GM23338 (cell line): ENCODE results near the gene CHRDL1. TPM values are rescaled to one million over a fixed set of nuclear protein-coding genes. Genes with fewer than 3 reads are reported as not detected.

Source experiments
- ATAC-seq: fragments of 200-7000 bp; cut with Tn5 transposase; 3 replicates; pipeline ENCODE4 v1.9.1; 2020
- DNase-seq: peaks from one replicate; pipeline ENCODE4 v3.0.0-alpha.2; 2015; ENCODE audit warnings: low spot score
- H2AFZ ChIP-seq: fragments of 200-600 bp; sonication (generic); 2 replicates; pipeline ENCODE4 v1.8.0; 2016; ENCODE audit warnings: antibody characterized with exemption, mild to moderate bottlenecking, moderate library complexity
- H3F3A ChIP-seq: fragments of 200-600 bp; sonication (generic); replicated peaks from 2 replicates; pipeline ENCODE4 v1.8.0; 2017; ENCODE audit warnings: antibody characterized with exemption, mixed run types, low read depth
- H3K27ac ChIP-seq: fragments of 200-600 bp; sonication (generic); 2 replicates; pipeline ENCODE4 v1.6.1; 2016; ENCODE audit warnings: low read depth
- H3K27me3 ChIP-seq: fragments of 200-600 bp; sonication (generic); 2 replicates; pipeline ENCODE4 v1.8.0; 2016; ENCODE audit warnings: mild to moderate bottlenecking, mixed run types, moderate library complexity; ENCODE audit not compliant: insufficient read depth
- H3K36me3 ChIP-seq: fragments of 200-600 bp; sonication (generic); 2 replicates; pipeline ENCODE4 v1.8.0; 2016; ENCODE audit warnings: mild to moderate bottlenecking; ENCODE audit not compliant: insufficient read depth
- H3K4me1 ChIP-seq: fragments of 200-600 bp; sonication (generic); 2 replicates; pipeline ENCODE4 v1.8.0; 2016; ENCODE audit warnings: mild to moderate bottlenecking, moderate library complexity; ENCODE audit not compliant: insufficient read depth
- H3K4me2 ChIP-seq: fragments of 200-600 bp; sonication (generic); 2 replicates; pipeline ENCODE4 v1.7.1; 2017; ENCODE audit warnings: mixed run types
- H3K4me3 ChIP-seq: fragments of 200-600 bp; sonication (generic); 2 replicates; pipeline ENCODE4 v1.6.1; 2016; ENCODE audit warnings: mixed run types
- H3K79me2 ChIP-seq: fragments of 200-600 bp; sonication (generic); replicated peaks from 2 replicates; pipeline ENCODE4 v1.8.0; 2017; ENCODE audit warnings: mild to moderate bottlenecking; ENCODE audit not compliant: insufficient read depth
- H3K9me2 ChIP-seq: fragments of 200-600 bp; sonication (generic); 2 replicates; pipeline ENCODE4 v1.8.0; 2017; ENCODE audit not compliant: insufficient read depth
- H4K20me1 ChIP-seq: fragments of 200-600 bp; sonication (generic); replicated peaks from 2 replicates; pipeline ENCODE4 v1.8.0; 2017; ENCODE audit warnings: mild to moderate bottlenecking; ENCODE audit not compliant: insufficient read depth
- H3K27ac Mint-ChIP-seq: 2 replicates; pipeline ENCODE4 v1.8.0; 2020; ENCODE audit warnings: inconsistent platforms, mild to moderate bottlenecking, moderate library complexity, mixed read lengths
- H3K27me3 Mint-ChIP-seq: 3 replicates; pipeline ENCODE4 v1.8.0; 2022; ENCODE audit warnings: low read depth, mild to moderate bottlenecking, moderate library complexity, mixed read lengths, inconsistent platforms; ENCODE audit not compliant: insufficient read depth, poor library complexity
- H3K36me3 Mint-ChIP-seq: 3 replicates; pipeline ENCODE4 v1.8.0; 2021; ENCODE audit warnings: low read depth, mild to moderate bottlenecking, inconsistent platforms, moderate library complexity, mixed read lengths
- H3K4me1 Mint-ChIP-seq: 3 replicates; pipeline ENCODE4 v1.8.0; 2020; ENCODE audit warnings: mild to moderate bottlenecking, inconsistent platforms, mixed read lengths
- H3K4me3 Mint-ChIP-seq: 3 replicates; pipeline ENCODE4 v1.8.0; 2021; ENCODE audit warnings: moderate library complexity, mild to moderate bottlenecking, inconsistent platforms, mixed read lengths
- H3K9me3 Mint-ChIP-seq: 3 replicates; pipeline ENCODE4 v1.8.0; 2020; ENCODE audit warnings: moderate library complexity, mild to moderate bottlenecking, inconsistent platforms, mixed read lengths
- CREB1 ChIP-seq: fragments of 250-450 bp; sonication (Bioruptor Pico); IDR thresholded peaks from 2 replicates; pipeline ENCODE4 v1.5.0; 2020; ENCODE audit warnings: low read depth, mild to moderate bottlenecking, moderate library complexity
- CTCF ChIP-seq, 2 experiments: fragments of 200-600 bp in 1 of 2; sonication (generic) in 1 of 2; conservative IDR thresholded peaks; 2 replicates each; pipeline versions ENCODE4 v1.5.1 to v1.6.1; 2016 to 2017; ENCODE audit warnings: antibody characterized with exemption in 2 of 2, low read depth in 2 of 2, mild to moderate bottlenecking in 2 of 2, moderate library complexity in 1 of 2
- EZH2 ChIP-seq: fragments of 200-600 bp; sonication (generic); IDR thresholded peaks from one replicate; pipeline ENCODE4 v1.8.0; 2017; ENCODE audit warnings: antibody characterized with exemption, mild to moderate bottlenecking, low read depth; ENCODE audit not compliant: unreplicated experiment
- EZH2phosphoT487 ChIP-seq: fragments of 200-600 bp; sonication (generic); IDR thresholded peaks from one replicate; pipeline ENCODE4 v1.8.1; 2018; ENCODE audit warnings: antibody characterized with exemption; ENCODE audit not compliant: unreplicated experiment
- JUNB ChIP-seq: IDR thresholded peaks from one replicate; pipeline ENCODE4 v1.6.1; 2016; ENCODE audit warnings: antibody characterized with exemption; ENCODE audit not compliant: unreplicated experiment
- NANOG ChIP-seq: IDR thresholded peaks from 2 replicates; pipeline ENCODE4 v1.6.1; 2016; ENCODE audit warnings: antibody characterized with exemption, borderline replicate concordance
- POLR2AphosphoS5 ChIP-seq: IDR thresholded peaks from 2 replicates; pipeline ENCODE4 v1.6.1; 2016; ENCODE audit warnings: antibody characterized with exemption, low read depth
- REST ChIP-seq: IDR thresholded peaks from one replicate; pipeline ENCODE4 v1.6.1; 2018; ENCODE audit warnings: antibody characterized with exemption; ENCODE audit not compliant: unreplicated experiment
- STAT1 ChIP-seq: IDR thresholded peaks from one replicate; pipeline ENCODE4 v1.6.1; 2016; ENCODE audit warnings: antibody characterized with exemption; ENCODE audit not compliant: unreplicated experiment
- ZNF114 ChIP-seq: fragments of 250-450 bp; sonication (Bioruptor Pico); IDR thresholded peaks from 2 replicates; pipeline ENCODE4 v1.5.0; 2020; ENCODE audit warnings: mild to moderate bottlenecking, moderate library complexity
- ZNF331 ChIP-seq: fragments of 250-450 bp; sonication (Bioruptor Pico); IDR thresholded peaks from 2 replicates; pipeline ENCODE4 v1.5.0; 2020; ENCODE audit warnings: low read depth, mild to moderate bottlenecking, moderate library complexity
- ZNF462 ChIP-seq: fragments of 250-450 bp; sonication (Bioruptor Pico); IDR thresholded peaks from 2 replicates; pipeline ENCODE4 v1.5.0; 2020; ENCODE audit warnings: mild to moderate bottlenecking, moderate library complexity
- polyA plus RNA-seq: library from polyadenylated mRNA; unstranded; fragments of >200 nt; fragmentation: Nextera tagmentation; extraction: Ambion mirVana; gene quantifications from 2 replicates; pipeline ENCODE4 v1.2.1, GENCODE V29; 2016
- total RNA-seq: library from RNA; depleted of rRNA; stranded (reverse); fragments of >200 nt; shearing (Covaris generic); gene quantifications from 2 replicates; pipeline ENCODE4 v1.2.3, GENCODE V29; 2014

Gene CHRDL1
- total and polyA plus RNA-seq, 2 experiments from 2014 or later: 3.6 to 9.8 TPM

- TF ChIP-seq ZNF462: no peak
- TF ChIP-seq CTCF (conservative IDR thresholded peaks at IDR 0.05; ENCODE audit: low read depth in 2 of 2): no peak
- no peak for TF ChIP-seq ZNF331 (CRISPR knock-in tag)
- TF ChIP-seq EZH2phosphoT487: no peak
- TF ChIP-seq ZNF114 (CRISPR knock-in tag): no peak
These were observed 45.0 kb downstream of the CHRDL1 start (continued) for GRCh38 chrX:110750526-110751189.

- no peak overlapping the region for H3K27ac Mint-ChIP-seq
- no peak for TF ChIP-seq CREB1 (CRISPR knock-in tag)
- TF ChIP-seq ZNF331 (CRISPR knock-in tag): no peak
- no peak for TF ChIP-seq REST
- no peak for TF ChIP-seq JUNB
- TF ChIP-seq STAT1: no peak
- TF ChIP-seq EZH2: no peak
- TF ChIP-seq POLR2AphosphoS5: no peak
- no peak for TF ChIP-seq ZNF114 (CRISPR knock-in tag)
- no peak for TF ChIP-seq NANOG
These were observed 47.3 kb downstream of the CHRDL1 start for GRCh38 chrX:110748256-110748806.

More at GRCh38 chrX:110748256-110748806, 47.3 kb downstream of the CHRDL1 start:
- no peaks in the 10 kb centered on the region for H3K36me3 ChIP-seq
- ATAC-seq (no peak), DNase-seq (no peak)
- H3K4me1 ChIP-seq: no peaks in the 10 kb centered on the region
- Mint-ChIP-seq H3K4me1 (peaks cover 17% of the 10 kb centered on the region; the same call in 2 of the 3 replicates), H3K36me3 (no peaks in the 10 kb centered on the region), H3K27me3 (peaks cover 2% of the 10 kb centered on the region), H3K9me3 (no peaks in the 10 kb centered on the region; the same call in 2 of the 3 replicates), H3K4me3 (no peak overlapping the region)
- no peaks in the 10 kb centered on the region for H3F3A ChIP-seq
- H3K4me2 ChIP-seq: no peak overlapping the region
- no peaks in the 10 kb centered on the region for H4K20me1 ChIP-seq
- H3K27me3 ChIP-seq: no peaks in the 10 kb centered on the region
- no peak overlapping the region for H3K27ac ChIP-seq
- no peaks in the 10 kb centered on the region for H3K9me2 ChIP-seq
- no peak overlapping the region for H3K4me3 ChIP-seq
- no peak overlapping the region for H2AFZ ChIP-seq
- no peaks in the 10 kb centered on the region for H3K79me2 ChIP-seq
